ENCODE data around the gene PRSS57. TPM values are rescaled to one million over a fixed set of nuclear protein-coding genes. Genes with fewer than 3 reads are reported as not detected.

Gene PRSS57
- total and polyA plus RNA-seq, 2 experiments from 2014 or later = not detected

- no peaks in the 10 kb centered on the region for H3K27me3 ChIP-seq
Measured at GRCh38 chr19:655691-656090, 39.6 kb downstream of the PRSS57 start.

GRCh38 chr19:653425-653824, 41.8 kb downstream of the PRSS57 start:
- TF ChIP-seq CTCF (IDR thresholded peaks at IDR 0.05; ENCODE audit: low read depth, low read length) = no peak
- H3K4me3 ChIP-seq = no peak overlapping the region
- H3K27me3 ChIP-seq = no peaks in the 10 kb centered on the region
- peaks cover 15% of the 10 kb centered on the region for H3K36me3 ChIP-seq
- DNase-seq (ENCODE audit: low read depth in 1 of 2, low spot score in 1 of 2) = no peak
- no peaks in the 10 kb centered on the region for H3K9me3 ChIP-seq (ENCODE audit: low read depth)
- H3K4me1 ChIP-seq (ENCODE audit: low read depth) = no peaks in the 10 kb centered on the region
- H3K27ac ChIP-seq = no peak overlapping the region

More at GRCh38 chr19:655691-656090, 39.6 kb downstream of the PRSS57 start:
- Histone ChIP-seq H3K9me3 (ENCODE audit: low read depth) (no peaks in the 10 kb centered on the region), H3K36me3 (peaks cover 8% of the 10 kb centered on the region), H3K4me3 (no peak overlapping the region), H3K27ac (no peak overlapping the region), H3K4me1 (ENCODE audit: low read depth) (no peaks in the 10 kb centered on the region)
- no peak for DNase-seq (ENCODE audit: low read depth in 1 of 2, low spot score in 1 of 2)
- TF ChIP-seq CTCF (IDR thresholded peaks at IDR 0.05; ENCODE audit: low read depth, low read length) = no peak

- Histone ChIP-seq H3K9me3 (ENCODE audit: low read depth) (no peaks in the 10 kb centered on the region), H3K4me1 (ENCODE audit: low read depth) (no peaks in the 10 kb centered on the region), H3K27ac (no peak overlapping the region), H3K4me3 (no peak overlapping the region), H3K36me3 (peaks cover 20% of the 10 kb centered on the region), H3K27me3 (no peaks in the 10 kb centered on the region)
- no peak for TF ChIP-seq CTCF (IDR thresholded peaks at IDR 0.05; ENCODE audit: low read depth, low read length)
- DNase-seq (ENCODE audit: low read depth in 1 of 2, low spot score in 1 of 2) = no peak
Measured at GRCh38 chr19:652467-653389, 42.5 kb downstream of the PRSS57 start.

- TF ChIP-seq CTCF (IDR thresholded peaks at IDR 0.05; ENCODE audit: low read depth, low read length) = no peak
- Histone ChIP-seq H3K36me3 (peaks cover 26% of the 10 kb centered on the region), H3K27ac (no peak overlapping the region), H3K9me3 (ENCODE audit: low read depth) (no peaks in the 10 kb centered on the region), H3K4me3 (no peak overlapping the region), H3K4me1 (ENCODE audit: low read depth) (no peaks in the 10 kb centered on the region), H3K27me3 (no peaks in the 10 kb centered on the region)
- no peak for DNase-seq (ENCODE audit: low read depth in 1 of 2, low spot score in 1 of 2)
Measured at GRCh38 chr19:651991-652390, 43.3 kb downstream of the PRSS57 start.

- no peaks in the 10 kb centered on the region for H3K9me3 ChIP-seq (ENCODE audit: low read depth)
- H3K4me3 ChIP-seq = no peak overlapping the region
- no peak overlapping the region for H3K27ac ChIP-seq
- TF ChIP-seq CTCF (IDR thresholded peaks at IDR 0.05; ENCODE audit: low read depth, low read length) = no peak
- peaks cover 28% of the 10 kb centered on the region for H3K36me3 ChIP-seq
- H3K4me1 ChIP-seq (ENCODE audit: low read depth) = no peaks in the 10 kb centered on the region
- no peaks in the 10 kb centered on the region for H3K27me3 ChIP-seq
- DNase-seq (ENCODE audit: low read depth in 1 of 2, low spot score in 1 of 2) = no peak
Measured at GRCh38 chr19:651114-651818, 44.0 kb downstream of the PRSS57 start.
